Measurements from ENCODE around the gene ACSF3.

ACSF3 gene

GRCh38 chr16:89050119-89050867, 43.4 kb upstream of the ACSF3 start:
- H3K9ac ChIP-seq (ENCODE audit: low read length in 2 of 2), result no peak overlapping the region
- no peaks in the 10 kb centered on the region for H3K36me3 ChIP-seq (ENCODE audit: control insufficient read depth in 2 of 2, insufficient read depth in 2 of 2, low read length in 2 of 2)
- no peaks in the 10 kb centered on the region for H3K9me3 ChIP-seq (ENCODE audit: control insufficient read depth in 2 of 2, low read length in 2 of 2)
- H3K4me1 ChIP-seq (ENCODE audit: control insufficient read depth, insufficient read depth, low read length), result peaks cover 16% of the 10 kb centered on the region
- no peak overlapping the region for H3K27ac ChIP-seq (ENCODE audit: low read length)
- peaks cover 15 to 18% of the 10 kb centered on the region in 2 donors for H3K27me3 ChIP-seq (ENCODE audit: control insufficient read depth in 1 of 2, insufficient read depth in 2 of 2, low read length in 2 of 2)
- no peak overlapping the region for H3K4me3 ChIP-seq (ENCODE audit: low read length in 2 of 2)

DNA sequence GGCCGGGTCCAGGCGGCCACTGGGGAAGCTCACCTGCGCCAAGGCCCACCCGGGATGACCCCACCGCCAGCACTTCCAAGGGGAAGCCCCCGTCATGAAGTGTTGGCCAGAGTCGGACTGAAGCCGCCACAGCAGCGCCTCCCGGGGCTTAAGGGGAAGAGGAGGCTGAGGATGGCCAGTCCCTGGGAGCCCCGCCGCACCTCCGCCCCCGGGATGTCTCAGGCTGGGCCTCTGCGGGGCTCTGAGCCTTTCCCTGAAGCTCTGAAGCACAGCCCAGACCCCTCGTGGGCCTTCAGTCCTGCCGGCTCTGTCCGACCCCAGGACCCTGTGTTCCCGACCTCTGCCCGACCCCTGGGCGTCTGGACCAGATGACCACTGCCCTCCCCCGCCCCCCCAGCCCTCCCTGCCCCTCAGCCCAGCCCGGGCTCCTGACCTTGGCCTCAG, 42.8 kb upstream of the ACSF3 start:
- H3K36me3 ChIP-seq (ENCODE audit: control insufficient read depth in 2 of 2, insufficient read depth in 2 of 2, low read length in 2 of 2), result no peaks in the 10 kb centered on the region
- peaks cover 16% of the 10 kb centered on the region for H3K4me1 ChIP-seq (ENCODE audit: control insufficient read depth, insufficient read depth, low read length)
- no peak overlapping the region for H3K27ac ChIP-seq (ENCODE audit: low read length)
- peaks cover 16% of the 10 kb centered on the region in 2 donors for H3K27me3 ChIP-seq (ENCODE audit: control insufficient read depth in 1 of 2, insufficient read depth in 2 of 2, low read length in 2 of 2)
- no peak overlapping the region for H3K9ac ChIP-seq (ENCODE audit: low read length in 2 of 2)
- H3K4me3 ChIP-seq (ENCODE audit: low read length in 2 of 2), result no peak overlapping the region
- no peaks in the 10 kb centered on the region for H3K9me3 ChIP-seq (ENCODE audit: control insufficient read depth in 2 of 2, low read length in 2 of 2)

GRCh38 chr16:89051521-89052166, 42.0 kb upstream of the ACSF3 start:
- Histone ChIP-seq H3K36me3 (ENCODE audit: control insufficient read depth in 2 of 2, insufficient read depth in 2 of 2, low read length in 2 of 2) (no peaks in the 10 kb centered on the region), H3K27me3 (ENCODE audit: control insufficient read depth in 1 of 2, insufficient read depth in 2 of 2, low read length in 2 of 2) (peaks cover 17 to 21% of the 10 kb centered on the region in 2 donors), H3K4me1 (ENCODE audit: control insufficient read depth, insufficient read depth, low read length) (peaks cover 16% of the 10 kb centered on the region), H3K27ac (ENCODE audit: low read length) (no peak overlapping the region), H3K9ac (ENCODE audit: low read length in 2 of 2) (no peak overlapping the region), H3K9me3 (ENCODE audit: control insufficient read depth in 2 of 2, low read length in 2 of 2) (no peaks in the 10 kb centered on the region), H3K4me3 (ENCODE audit: low read length in 2 of 2) (no peak overlapping the region)

GRCh38 chr16:89052191-89052889, 41.3 kb upstream of the ACSF3 start:
- peak overlapping the region; percentile 35 to 68 for H3K4me3 ChIP-seq (ENCODE audit: low read length in 2 of 2)
- H3K4me1 ChIP-seq (ENCODE audit: control insufficient read depth, insufficient read depth, low read length), result peaks cover 16% of the 10 kb centered on the region
- H3K9me3 ChIP-seq (ENCODE audit: control insufficient read depth in 2 of 2, low read length in 2 of 2), result no peaks in the 10 kb centered on the region
- H3K9ac ChIP-seq (ENCODE audit: low read length in 2 of 2), result no peak overlapping the region
- H3K36me3 ChIP-seq (ENCODE audit: control insufficient read depth in 2 of 2, insufficient read depth in 2 of 2, low read length in 2 of 2), result no peaks in the 10 kb centered on the region
- H3K27me3 ChIP-seq (ENCODE audit: control insufficient read depth in 1 of 2, insufficient read depth in 2 of 2, low read length in 2 of 2), result peaks cover 14 to 26% of the 10 kb centered on the region in 2 donors
- no peak overlapping the region for H3K27ac ChIP-seq (ENCODE audit: low read length)

DNA sequence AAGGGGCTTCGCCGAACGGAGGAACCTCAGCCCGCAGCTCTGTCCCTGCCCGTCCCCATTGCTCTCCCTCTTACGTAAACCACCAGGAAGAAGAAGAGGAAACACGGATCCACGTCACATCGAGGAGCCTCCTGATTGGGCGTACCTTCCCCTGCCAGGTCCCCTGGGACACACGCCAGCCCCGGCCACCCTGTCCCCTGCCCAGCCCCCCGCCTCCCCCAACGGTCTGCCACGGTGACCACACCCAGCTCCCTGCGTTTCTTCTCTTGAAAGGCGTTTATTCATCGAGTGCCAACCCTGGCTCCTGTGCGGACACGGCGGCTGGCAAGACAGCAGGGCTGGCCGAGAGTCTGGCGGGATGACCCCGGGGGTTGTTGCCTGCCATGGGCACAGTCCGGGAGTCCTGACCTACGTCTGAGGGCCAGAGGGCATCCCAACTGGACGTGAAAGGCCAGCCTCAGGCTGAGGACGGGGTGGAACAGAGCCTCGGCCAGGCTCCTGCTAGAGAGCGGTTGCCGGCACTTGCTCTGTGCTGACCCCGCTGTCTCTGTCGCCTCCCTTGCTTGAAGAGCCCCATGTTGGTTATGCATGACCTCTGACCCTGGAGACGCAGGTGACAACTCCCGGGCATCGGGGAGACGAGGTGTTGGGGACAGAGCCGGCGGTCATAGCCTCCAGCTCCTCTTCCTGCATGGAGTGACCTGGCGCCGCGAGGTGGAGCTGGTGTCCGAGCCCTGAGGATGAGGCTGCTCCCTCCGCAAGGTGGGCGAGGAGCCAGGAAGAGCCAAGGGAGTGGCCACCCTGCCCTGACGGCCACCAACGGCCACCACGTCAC, 40.5 kb upstream of the ACSF3 start:
- Histone ChIP-seq H3K36me3 (ENCODE audit: control insufficient read depth in 2 of 2, insufficient read depth in 2 of 2, low read length in 2 of 2) (no peaks in the 10 kb centered on the region), H3K9me3 (ENCODE audit: control insufficient read depth in 2 of 2, low read length in 2 of 2) (no peaks in the 10 kb centered on the region), H3K4me3 (ENCODE audit: low read length in 2 of 2) (peak overlapping the region; percentile 35 to 68), H3K4me1 (ENCODE audit: control insufficient read depth, insufficient read depth, low read length) (peaks cover 16% of the 10 kb centered on the region), H3K9ac (ENCODE audit: low read length in 2 of 2) (no peak overlapping the region), H3K27me3 (ENCODE audit: control insufficient read depth in 1 of 2, insufficient read depth in 2 of 2, low read length in 2 of 2) (peaks cover 15 to 22% of the 10 kb centered on the region in 2 donors), H3K27ac (ENCODE audit: low read length) (no peak overlapping the region)

GRCh38 chr16:89053725-89054029, 40.0 kb upstream of the ACSF3 start:
- Histone ChIP-seq H3K27ac (ENCODE audit: low read length) (no peak overlapping the region), H3K27me3 (ENCODE audit: control insufficient read depth in 1 of 2, insufficient read depth in 2 of 2, low read length in 2 of 2) (peaks cover 14 to 27% of the 10 kb centered on the region in 2 donors), H3K4me3 (ENCODE audit: low read length in 2 of 2) (no peak overlapping the region), H3K4me1 (ENCODE audit: control insufficient read depth, insufficient read depth, low read length) (peaks cover 16% of the 10 kb centered on the region), H3K36me3 (ENCODE audit: control insufficient read depth in 2 of 2, insufficient read depth in 2 of 2, low read length in 2 of 2) (no peaks in the 10 kb centered on the region), H3K9ac (ENCODE audit: low read length in 2 of 2) (no peak overlapping the region), H3K9me3 (ENCODE audit: control insufficient read depth in 2 of 2, low read length in 2 of 2) (no peaks in the 10 kb centered on the region)

DNA sequence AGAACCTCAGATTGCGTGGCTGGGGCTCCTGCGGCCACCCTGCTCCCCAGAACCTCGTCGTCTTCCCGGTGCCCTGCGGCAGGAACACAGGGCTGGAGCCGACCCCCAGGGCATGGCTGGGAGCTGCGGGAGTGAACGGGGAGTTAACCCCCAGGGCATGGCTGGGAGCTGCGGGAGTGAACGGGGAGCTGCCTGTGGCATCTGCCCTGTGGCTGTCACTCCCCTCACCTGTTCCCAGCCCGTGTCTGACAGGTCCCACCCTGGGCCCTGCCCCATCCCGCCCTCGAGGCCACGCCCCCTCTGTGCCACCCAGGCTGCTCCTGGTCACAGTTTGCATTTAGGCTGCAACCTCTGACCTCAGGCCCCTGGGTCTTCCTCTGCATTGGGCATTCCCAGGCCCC, 39.4 kb upstream of the ACSF3 start:
- Histone ChIP-seq H3K4me1 (ENCODE audit: control insufficient read depth, insufficient read depth, low read length) (peaks cover 16% of the 10 kb centered on the region), H3K4me3 (ENCODE audit: low read length in 2 of 2) (no peak overlapping the region), H3K9me3 (ENCODE audit: control insufficient read depth in 2 of 2, low read length in 2 of 2) (no peaks in the 10 kb centered on the region), H3K36me3 (ENCODE audit: control insufficient read depth in 2 of 2, insufficient read depth in 2 of 2, low read length in 2 of 2) (no peaks in the 10 kb centered on the region), H3K9ac (ENCODE audit: low read length in 2 of 2) (no peak overlapping the region), H3K27ac (ENCODE audit: low read length) (no peak overlapping the region), H3K27me3 (ENCODE audit: control insufficient read depth in 1 of 2, insufficient read depth in 2 of 2, low read length in 2 of 2) (peaks cover 10 to 28% of the 10 kb centered on the region in 2 donors)

DNA sequence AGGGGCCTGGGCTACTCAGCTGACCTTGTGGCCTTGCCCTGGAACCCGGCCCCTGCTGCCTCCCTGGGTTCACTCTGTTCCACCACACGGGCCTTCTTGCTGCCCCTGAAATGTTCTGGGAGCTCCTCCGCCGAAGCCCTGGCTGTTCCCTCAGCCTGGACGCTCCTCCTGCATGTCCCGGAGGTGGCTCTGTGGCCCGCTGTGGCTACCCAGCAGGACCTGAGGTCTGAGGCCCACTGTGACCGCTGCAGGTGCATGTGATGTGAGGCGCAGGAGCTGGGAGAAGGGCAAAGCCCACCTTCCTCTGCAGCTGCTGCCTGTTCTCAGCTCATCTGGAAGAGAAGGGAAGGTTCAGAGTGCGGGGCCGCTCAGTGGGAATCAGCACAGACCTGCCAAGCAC, 38.9 kb upstream of the ACSF3 start:
- no peaks in the 10 kb centered on the region for H3K9me3 ChIP-seq (ENCODE audit: control insufficient read depth in 2 of 2, low read length in 2 of 2)
- no peak overlapping the region for H3K4me3 ChIP-seq (ENCODE audit: low read length in 2 of 2)
- H3K9ac ChIP-seq (ENCODE audit: low read length in 2 of 2), result no peak overlapping the region
- peaks cover 10 to 26% of the 10 kb centered on the region in 2 donors for H3K27me3 ChIP-seq (ENCODE audit: control insufficient read depth in 1 of 2, insufficient read depth in 2 of 2, low read length in 2 of 2)
- no peak overlapping the region for H3K27ac ChIP-seq (ENCODE audit: low read length)
- no peaks in the 10 kb centered on the region for H3K36me3 ChIP-seq (ENCODE audit: control insufficient read depth in 2 of 2, insufficient read depth in 2 of 2, low read length in 2 of 2)
- peaks cover 16% of the 10 kb centered on the region for H3K4me1 ChIP-seq (ENCODE audit: control insufficient read depth, insufficient read depth, low read length)

DNA sequence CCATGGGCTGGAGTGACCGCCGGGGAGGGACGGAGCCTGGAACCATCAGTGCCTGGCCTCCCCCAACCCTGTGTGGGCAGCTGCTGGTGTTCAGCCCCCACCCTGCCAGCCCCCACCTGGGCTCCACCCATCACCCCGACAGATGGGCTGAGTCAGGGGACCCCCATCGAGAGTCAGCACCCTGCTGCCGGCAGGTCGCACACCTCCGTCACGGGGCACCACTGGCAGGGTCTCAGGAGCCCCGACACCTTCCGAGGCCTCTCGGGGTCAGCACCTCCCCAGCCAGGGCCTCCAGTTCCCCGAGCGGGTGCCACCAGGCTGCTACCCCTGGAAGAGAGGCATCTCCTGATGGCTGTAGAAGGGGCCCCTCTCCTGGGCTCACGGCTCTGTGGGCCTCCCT, 38.3 kb upstream of the ACSF3 start:
- Histone ChIP-seq H3K27ac (ENCODE audit: low read length) (no peak overlapping the region), H3K27me3 (ENCODE audit: control insufficient read depth in 1 of 2, insufficient read depth in 2 of 2, low read length in 2 of 2) (peaks cover 10 to 22% of the 10 kb centered on the region in 2 donors), H3K4me3 (ENCODE audit: low read length in 2 of 2) (no peak overlapping the region), H3K9me3 (ENCODE audit: control insufficient read depth in 2 of 2, low read length in 2 of 2) (no peaks in the 10 kb centered on the region), H3K4me1 (ENCODE audit: control insufficient read depth, insufficient read depth, low read length) (peaks cover 16% of the 10 kb centered on the region), H3K9ac (ENCODE audit: low read length in 2 of 2) (no peak overlapping the region), H3K36me3 (ENCODE audit: control insufficient read depth in 2 of 2, insufficient read depth in 2 of 2, low read length in 2 of 2) (no peaks in the 10 kb centered on the region)

GRCh38 chr16:89055894-89056555, 37.6 kb upstream of the ACSF3 start:
- H3K27ac ChIP-seq (ENCODE audit: low read length), result no peak overlapping the region
- H3K9me3 ChIP-seq (ENCODE audit: control insufficient read depth in 2 of 2, low read length in 2 of 2), result no peaks in the 10 kb centered on the region
- H3K36me3 ChIP-seq (ENCODE audit: control insufficient read depth in 2 of 2, insufficient read depth in 2 of 2, low read length in 2 of 2), result no peaks in the 10 kb centered on the region
- H3K9ac ChIP-seq (ENCODE audit: low read length in 2 of 2), result no peak overlapping the region
- H3K4me1 ChIP-seq (ENCODE audit: control insufficient read depth, insufficient read depth, low read length), result peaks cover 16% of the 10 kb centered on the region
- peaks cover 10 to 22% of the 10 kb centered on the region in 2 donors for H3K27me3 ChIP-seq (ENCODE audit: control insufficient read depth in 1 of 2, insufficient read depth in 2 of 2, low read length in 2 of 2)
- no peak overlapping the region for H3K4me3 ChIP-seq (ENCODE audit: low read length in 2 of 2)

Measured in stomach smooth muscle (tissue), 2 donors.